Measurements from ENCODE around the gene KDELR3.

Gene KDELR3

DNA sequence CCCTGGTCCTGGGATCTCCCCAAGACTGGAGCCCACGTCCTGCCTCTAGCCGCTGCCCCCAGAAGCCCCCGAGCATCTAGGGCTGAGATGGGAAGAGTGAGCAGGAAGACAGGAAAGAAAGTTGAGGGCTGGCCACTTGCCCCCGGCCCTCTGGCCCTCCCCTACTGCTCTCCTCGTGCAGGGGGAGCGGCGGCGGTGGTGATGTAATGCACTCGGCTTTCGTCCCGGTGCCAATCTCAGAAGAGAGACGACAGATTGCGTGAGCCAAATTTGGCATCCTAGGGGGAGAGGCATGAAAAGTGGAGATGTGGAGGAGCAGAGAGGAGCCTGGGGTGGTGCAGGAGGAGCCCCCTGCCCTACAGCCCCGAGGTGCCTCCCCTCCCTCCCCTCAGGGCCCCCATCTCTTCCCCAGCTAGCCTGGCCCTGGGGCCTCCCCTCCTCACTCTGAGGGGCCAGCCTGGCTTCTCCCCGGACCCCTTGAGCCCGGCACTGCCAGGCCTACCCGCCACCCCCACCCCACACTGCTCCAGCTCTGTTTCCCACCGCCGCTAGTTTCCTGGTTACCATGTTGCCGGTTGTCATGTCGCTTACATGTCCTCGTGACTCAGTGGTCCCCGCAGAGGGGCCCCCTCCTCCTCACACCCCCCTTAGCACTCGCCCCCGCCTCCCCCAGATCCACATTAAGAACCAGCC, 15.4 kb upstream of the KDELR3 start:
- DNase-seq (ENCODE audit: insufficient read length) = no peak
- TF ChIP-seq TAF1 (IDR thresholded peaks at IDR 0.05; ENCODE audit: borderline replicate concordance, low read depth, low read length) (no peak), POLR2A (IDR thresholded peaks at IDR 0.05; ENCODE audit: low read depth, low read length) (no peak), POLR2AphosphoS5 (IDR thresholded peaks at IDR 0.05; ENCODE audit: low read depth, low read length) (no peak)
- no peak for FAIRE-seq

DNA sequence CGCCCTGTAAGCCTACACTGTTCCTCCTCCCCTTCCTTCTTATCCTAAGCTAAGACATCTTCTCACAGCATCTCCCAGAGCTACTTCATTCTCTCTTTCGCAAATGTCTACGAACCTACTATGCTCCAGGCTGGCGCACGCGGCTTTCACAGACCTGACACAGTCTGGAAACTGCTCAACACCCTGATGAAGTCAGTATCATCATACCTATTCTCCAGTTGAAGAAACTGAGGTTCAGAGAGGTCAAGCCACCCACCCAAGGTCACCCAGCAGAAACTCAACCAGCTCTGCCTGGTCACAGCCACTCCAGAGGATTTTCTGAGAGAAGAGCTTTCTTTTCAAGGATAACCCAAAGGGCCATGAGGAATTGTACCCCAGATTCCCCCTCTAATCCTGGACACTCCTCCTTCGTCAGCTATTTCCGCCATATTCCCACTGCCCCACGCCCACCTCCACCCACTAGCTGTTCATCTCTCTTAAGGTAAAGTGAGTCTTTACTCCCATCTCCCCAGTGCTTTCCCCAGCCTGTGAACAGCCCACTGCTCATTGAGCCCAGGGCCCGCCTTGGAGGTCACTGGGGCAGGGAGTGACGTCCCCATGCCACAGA, 14.7 kb upstream of the KDELR3 start:
- TF ChIP-seq TAF1 (IDR thresholded peaks at IDR 0.05; ENCODE audit: borderline replicate concordance, low read depth, low read length) (no peak), POLR2A (IDR thresholded peaks at IDR 0.05; ENCODE audit: low read depth, low read length) (no peak), POLR2AphosphoS5 (IDR thresholded peaks at IDR 0.05; ENCODE audit: low read depth, low read length) (no peak)
- DNase-seq (ENCODE audit: insufficient read length) = no peak
- FAIRE-seq = no peak

DNA sequence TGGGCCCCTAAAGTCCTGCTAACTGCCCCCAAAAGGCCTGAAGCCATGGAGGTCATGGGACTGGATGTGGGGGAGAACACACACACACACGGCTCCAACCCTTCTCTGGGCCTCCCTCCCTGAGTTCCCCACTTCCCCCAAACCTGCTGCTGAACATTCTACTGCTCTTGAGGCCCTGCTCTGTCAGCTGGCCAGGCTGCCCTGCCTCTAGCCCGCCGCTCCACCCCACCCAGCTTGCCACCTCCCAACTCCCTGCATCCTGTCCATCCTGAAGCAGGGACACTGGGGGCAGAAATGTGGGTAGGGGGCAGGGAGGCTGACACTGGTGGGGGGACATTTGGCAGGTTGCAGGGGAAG, 13.9 kb upstream of the KDELR3 start:
- no peak for DNase-seq (ENCODE audit: insufficient read length)
- FAIRE-seq = no peak
- TF ChIP-seq POLR2A (IDR thresholded peaks at IDR 0.05; ENCODE audit: low read depth, low read length) (no peak), TAF1 (IDR thresholded peaks at IDR 0.05; ENCODE audit: borderline replicate concordance, low read depth, low read length) (no peak), POLR2AphosphoS5 (IDR thresholded peaks at IDR 0.05; ENCODE audit: low read depth, low read length) (no peak)

DNA sequence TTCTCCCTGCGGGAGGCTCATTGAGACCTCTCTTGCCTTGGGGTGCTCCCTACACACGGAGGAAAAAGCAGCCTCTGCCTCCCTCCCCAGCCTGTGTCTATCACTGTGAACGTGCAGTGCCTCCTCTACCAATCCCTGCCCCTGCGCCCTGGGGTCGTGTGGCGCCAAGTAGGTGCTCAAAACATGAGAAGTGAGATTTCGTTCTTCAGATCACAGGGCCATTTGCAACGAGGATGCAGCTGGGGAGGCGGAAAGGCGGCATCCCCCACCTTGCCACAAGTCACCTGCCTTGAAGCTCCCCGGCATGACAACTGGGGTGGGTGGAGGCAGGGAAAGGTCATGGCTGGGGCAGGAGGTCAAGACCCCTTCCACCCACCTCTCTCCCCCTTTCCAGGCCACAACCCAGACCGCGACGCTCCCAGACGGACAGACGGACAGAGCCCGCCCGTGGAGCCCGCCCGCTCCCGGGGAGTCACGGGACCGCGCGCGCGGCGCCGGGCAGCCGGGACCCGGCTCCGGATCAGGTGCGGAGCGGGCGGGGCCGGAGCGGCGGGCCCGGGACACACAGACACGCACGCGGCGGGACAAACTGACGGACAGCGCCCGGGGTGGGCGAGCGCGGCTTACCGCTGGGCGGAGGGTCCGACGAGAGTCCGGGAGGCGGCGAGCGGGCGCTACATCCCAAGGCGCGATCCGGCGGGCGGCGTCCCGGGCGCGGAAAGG, 13.4 kb upstream of the KDELR3 start:
- DNase-seq (ENCODE audit: insufficient read length) = no peak
- FAIRE-seq = no peak
- TF ChIP-seq POLR2A (IDR thresholded peaks at IDR 0.05; ENCODE audit: low read depth, low read length) = no peak
- no peak for TF ChIP-seq POLR2AphosphoS5 (IDR thresholded peaks at IDR 0.05; ENCODE audit: low read depth, low read length)
- no peak for TF ChIP-seq TAF1 (IDR thresholded peaks at IDR 0.05; ENCODE audit: borderline replicate concordance, low read depth, low read length)

DNA sequence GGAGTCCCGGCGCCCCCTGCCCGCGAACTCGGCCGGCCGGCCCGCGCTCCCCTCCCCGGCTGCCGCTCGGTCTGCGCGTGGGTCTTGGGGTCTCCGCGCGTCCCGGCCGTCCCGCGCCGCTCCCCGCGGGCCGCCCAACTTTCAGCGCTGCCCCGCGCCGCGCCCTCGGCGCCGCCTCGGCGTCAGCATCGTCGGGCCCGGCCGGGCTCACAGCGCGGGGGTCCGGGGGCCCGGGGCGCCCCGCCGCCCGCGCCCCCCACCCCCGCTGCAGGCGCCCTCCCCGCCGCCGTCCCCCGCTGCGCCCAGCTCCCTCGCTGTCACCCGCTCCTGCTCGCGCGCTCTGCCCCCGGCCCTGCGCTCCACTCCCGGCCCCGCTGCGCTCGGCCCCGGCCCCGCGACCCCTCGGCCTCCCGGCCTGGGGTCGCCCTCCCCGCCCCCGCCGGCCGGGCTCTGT, 12.8 kb upstream of the KDELR3 start, which contains the start of gene KCNJ4:
KCNJ4 (minus strand) TSS at position 124 of the 454 bp plus-strand sequence. CDS start 27,067 bp downstream, outside the sequence.
- DNase-seq (ENCODE audit: insufficient read length) (no peak), FAIRE-seq (no peak)
- TF ChIP-seq POLR2A (IDR thresholded peaks at IDR 0.05; ENCODE audit: low read depth, low read length) (no peak), POLR2AphosphoS5 (IDR thresholded peaks at IDR 0.05; ENCODE audit: low read depth, low read length) (no peak), TAF1 (IDR thresholded peaks at IDR 0.05; ENCODE audit: borderline replicate concordance, low read depth, low read length) (no peak)

DNA sequence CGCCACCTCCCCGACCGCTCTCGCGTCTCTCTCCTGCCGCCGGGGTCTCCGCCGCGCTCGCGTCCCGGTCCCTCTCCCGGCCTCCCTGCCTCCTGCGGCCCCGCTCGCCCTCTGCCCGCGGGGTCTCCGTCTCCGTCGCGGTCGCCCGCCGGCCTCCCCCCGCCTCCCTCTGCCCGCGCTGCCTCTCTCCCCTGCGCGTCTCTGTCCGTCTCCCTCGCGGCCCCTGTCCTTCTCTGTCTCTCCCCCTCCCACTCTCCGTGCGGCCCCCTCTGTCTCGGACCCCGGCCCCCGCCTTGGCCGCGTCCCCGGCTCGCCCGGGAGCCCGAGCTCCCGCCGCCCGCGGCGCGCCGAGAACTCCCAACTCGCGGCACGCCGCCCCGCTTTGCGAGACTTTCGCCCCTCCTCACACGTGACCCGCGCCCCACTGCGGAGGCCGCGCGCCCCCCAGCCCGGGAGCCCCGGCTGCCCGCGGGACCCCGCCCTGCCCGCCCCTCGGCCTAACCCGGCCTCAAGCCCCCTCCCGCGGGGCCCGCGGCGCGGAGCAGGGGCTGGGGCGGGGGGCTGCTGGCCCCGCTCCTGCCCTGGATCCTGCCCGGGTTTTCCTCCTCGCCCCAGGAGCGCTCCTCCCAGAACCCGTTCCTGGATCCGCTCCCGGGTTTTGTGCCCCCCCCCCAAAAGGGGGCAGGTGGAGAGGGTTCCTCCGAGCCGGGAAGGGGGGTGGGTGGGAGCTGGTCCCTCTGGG, 12.2 kb upstream of the KDELR3 start:
- DNase-seq (ENCODE audit: insufficient read length) (no peak), FAIRE-seq (no peak)
- TF ChIP-seq POLR2A (IDR thresholded peaks at IDR 0.05; ENCODE audit: low read depth, low read length) = no peak
- TF ChIP-seq TAF1 (IDR thresholded peaks at IDR 0.05; ENCODE audit: borderline replicate concordance, low read depth, low read length) = no peak
- TF ChIP-seq POLR2AphosphoS5 (IDR thresholded peaks at IDR 0.05; ENCODE audit: low read depth, low read length) = no peak

DNA sequence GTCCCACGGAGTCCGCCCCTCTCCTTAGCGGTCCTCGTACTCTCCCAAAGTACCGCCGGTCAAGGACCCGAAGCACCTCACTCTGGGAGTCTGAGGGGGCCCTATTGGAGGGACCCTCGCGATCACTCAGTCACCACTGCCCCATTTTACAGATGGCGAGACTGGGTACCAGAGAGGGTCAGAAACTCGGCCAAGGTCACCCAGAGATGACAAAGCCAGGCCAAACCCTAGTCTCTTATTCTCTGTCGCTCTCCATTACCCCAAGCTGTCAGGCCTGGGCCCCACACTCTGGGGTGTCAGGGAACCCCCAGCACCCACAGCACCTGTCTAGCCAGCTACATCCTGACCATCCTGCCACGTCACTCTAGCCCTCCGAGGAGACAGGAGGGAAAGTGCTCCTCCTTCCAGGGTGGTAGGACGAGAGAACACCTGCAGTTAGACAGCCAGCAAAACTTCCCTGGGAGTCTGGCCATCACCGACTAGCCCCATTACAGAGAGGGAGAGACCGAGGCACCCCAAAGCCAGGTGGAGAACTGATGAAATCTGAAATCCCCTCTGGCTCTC, 11.5 kb upstream of the KDELR3 start:
- TF ChIP-seq POLR2AphosphoS5 (IDR thresholded peaks at IDR 0.05; ENCODE audit: low read depth, low read length) (no peak), TAF1 (IDR thresholded peaks at IDR 0.05; ENCODE audit: borderline replicate concordance, low read depth, low read length) (no peak), POLR2A (IDR thresholded peaks at IDR 0.05; ENCODE audit: low read depth, low read length) (no peak)
- DNase-seq (ENCODE audit: insufficient read length) = no peak
- FAIRE-seq = no peak

DNA sequence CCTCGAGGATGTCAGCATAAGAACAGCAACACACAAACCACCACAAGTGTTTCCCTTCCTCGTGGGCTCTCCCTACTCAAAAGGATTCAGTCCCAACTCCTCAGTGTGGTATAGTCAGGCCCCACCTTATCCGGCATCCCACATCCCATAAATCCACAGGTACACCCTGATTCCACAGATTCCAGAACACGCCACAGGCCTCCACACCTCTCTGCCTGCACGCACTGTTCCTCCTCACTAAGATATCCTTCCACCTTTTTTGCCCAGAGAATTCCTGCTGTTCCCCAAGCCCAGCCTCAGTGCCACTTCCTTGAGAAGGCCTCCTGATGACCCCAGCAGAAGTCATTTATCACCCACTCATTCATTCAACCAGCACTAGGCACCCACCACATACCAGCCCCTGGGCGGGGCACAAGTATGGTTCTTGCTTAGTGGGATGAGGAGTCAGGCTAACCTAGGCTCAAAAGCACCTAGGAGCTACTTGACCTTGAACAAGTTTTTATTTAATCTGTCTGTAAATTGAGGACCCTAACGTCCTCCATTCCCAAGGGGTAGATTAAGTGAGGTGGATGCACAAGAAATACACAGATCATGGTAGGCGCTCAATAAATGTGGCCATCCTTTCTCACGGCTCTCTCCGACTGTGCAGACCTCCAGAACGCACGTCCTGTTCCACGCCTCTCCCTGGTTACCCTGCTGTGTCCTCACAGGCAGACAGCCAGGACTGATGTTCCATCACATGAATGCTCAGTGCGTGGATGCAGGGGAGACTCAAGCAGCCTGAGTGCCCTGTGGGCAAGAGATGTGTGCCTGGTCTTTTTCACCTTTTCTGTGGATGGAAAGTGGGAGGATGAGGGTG, 10.8 kb upstream of the KDELR3 start:
- TF ChIP-seq POLR2A (IDR thresholded peaks at IDR 0.05; ENCODE audit: low read depth, low read length) = no peak
- TF ChIP-seq POLR2AphosphoS5 (IDR thresholded peaks at IDR 0.05; ENCODE audit: low read depth, low read length) = no peak
- no peak for TF ChIP-seq TAF1 (IDR thresholded peaks at IDR 0.05; ENCODE audit: borderline replicate concordance, low read depth, low read length)
- no peak for DNase-seq (ENCODE audit: insufficient read length)
- FAIRE-seq = no peak

DNA sequence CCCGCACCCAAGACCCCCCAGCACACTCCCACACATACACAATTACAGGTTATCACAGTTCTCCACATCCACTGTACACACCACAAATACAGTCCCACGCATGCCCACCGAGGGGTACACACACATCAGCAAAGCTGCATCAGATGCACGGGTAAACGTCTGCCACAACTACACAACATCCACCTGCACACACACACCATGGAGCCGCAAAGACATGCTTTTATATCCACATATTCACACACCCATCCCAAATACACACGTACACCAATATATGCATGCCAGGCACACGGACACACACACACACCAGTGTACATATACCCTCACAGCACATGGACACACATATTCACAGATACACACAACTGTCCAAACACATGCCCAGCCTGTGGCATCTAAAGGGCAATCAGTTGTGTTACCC, 7.5 kb upstream of the KDELR3 start:
- DNase-seq (ENCODE audit: insufficient read length) (no peak), FAIRE-seq (no peak)
- TF ChIP-seq TAF1 (IDR thresholded peaks at IDR 0.05; ENCODE audit: borderline replicate concordance, low read depth, low read length) = no peak
- TF ChIP-seq POLR2A (IDR thresholded peaks at IDR 0.05; ENCODE audit: low read depth, low read length) = no peak
- TF ChIP-seq POLR2AphosphoS5 (IDR thresholded peaks at IDR 0.05; ENCODE audit: low read depth, low read length) = no peak

DNA sequence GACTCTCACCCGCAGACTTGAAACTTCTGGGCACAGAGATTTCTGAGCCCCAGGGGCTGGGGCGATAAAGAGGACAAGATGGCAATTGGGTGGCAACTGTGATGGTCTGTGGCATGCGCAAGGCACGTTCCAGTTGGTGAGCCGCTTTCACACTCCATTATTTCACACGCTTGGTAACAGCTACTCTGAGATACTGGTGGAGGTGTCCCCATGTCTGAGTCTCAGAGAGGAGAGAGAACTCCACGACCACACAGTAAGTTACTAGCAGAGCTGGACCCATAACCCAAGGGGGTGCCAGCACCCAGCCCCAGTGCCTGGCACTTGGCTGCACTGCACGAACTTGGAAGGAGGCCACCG, 6.9 kb upstream of the KDELR3 start:
- FAIRE-seq = no peak
- no peak for TF ChIP-seq POLR2AphosphoS5 (IDR thresholded peaks at IDR 0.05; ENCODE audit: low read depth, low read length)
- no peak for TF ChIP-seq TAF1 (IDR thresholded peaks at IDR 0.05; ENCODE audit: borderline replicate concordance, low read depth, low read length)
- TF ChIP-seq POLR2A (IDR thresholded peaks at IDR 0.05; ENCODE audit: low read depth, low read length) = no peak
- no peak for DNase-seq (ENCODE audit: insufficient read length)

Data from GM12892 (cell line).